ENCODE measurements around the gene UPF2.

UPF2 gene

GRCh38 chr10:11870900-11871400 is 171.7 kb downstream of the UPF2 start:
- DNase-seq (ENCODE audit: extremely low read depth in 1 of 2, low read depth in 1 of 2), result no peak

- DNase-seq (ENCODE audit: extremely low read depth in 1 of 2, low read depth in 1 of 2), result no peak
These were observed 172.2 kb downstream of the UPF2 start for GRCh38 chr10:11870461-11870780.
